Endothelial cell of umbilical vein (primary cell): ENCODE measurements around the gene MPL. TPM values are rescaled to one million over a fixed set of nuclear protein-coding genes. Genes with fewer than 3 reads are reported as not detected.

Source experiments
- BruUV-seq: library from RNA; stranded (reverse); fragments of 400-500 nt; replicated peaks from 2 replicates; lab custom pipeline; 2021; lab: Mats Ljungman, UMichigan
- CTCF ChIA-PET: fragments of 300-600, 350-600 bp; sonication (Branson Sonifier 250); formaldehyde crosslinking; loops from one replicate; lab custom pipeline; 2021; ENCODE audit warnings: antibody characterized with exemption, inconsistent platforms; lab: Charles Lee
- POLR2A ChIA-PET: fragments of 300-600, 350-600 bp; sonication (Branson Sonifier 250); formaldehyde crosslinking; loops from one replicate; lab custom pipeline; 2021; ENCODE audit warnings: antibody characterized with exemption, inconsistent platforms; lab: Charles Lee
- DNase-seq: peaks from one replicate; pipeline ENCODE4 v3.0.0-alpha.2; 2011; ENCODE audit warnings: low read depth, low spot score
- FAIRE-seq: peaks from 2 replicates; lab custom pipeline; 2011; peaks lifted over from hg19 to GRCh38; lab: Jason Lieb, UNC
- H2AFZ ChIP-seq: 2 replicates; pipeline ENCODE4 v1.6.0; 2012; ENCODE audit warnings: low read depth, low read length, control low read depth, inconsistent platforms
- H3K27ac ChIP-seq: 2 replicates; pipeline ENCODE4 v1.5.1; 2011; ENCODE audit warnings: low read depth, mild to moderate bottlenecking, control low read depth, low read length, moderate library complexity; ENCODE audit not compliant: insufficient read depth
- H3K27me3 ChIP-seq, 2 experiments: 2 replicates each; pipeline versions ENCODE4 v1.6.0 to v1.6.1; 2011; ENCODE audit warnings: low read length in 2 of 2, mixed read lengths in 1 of 2; ENCODE audit not compliant: control insufficient read depth in 2 of 2, insufficient read depth in 2 of 2
- H3K36me3 ChIP-seq, 2 experiments: 2 replicates in 1 of 2; 3 replicates in 1 of 2; pipeline ENCODE4 v1.5.1; 2011; ENCODE audit warnings: low read length in 2 of 2, mild to moderate bottlenecking in 1 of 2, moderate library complexity in 1 of 2; ENCODE audit not compliant: control insufficient read depth in 2 of 2, insufficient read depth in 2 of 2; ENCODE audit errors: extremely low read depth in 1 of 2
- H3K4me1 ChIP-seq: 3 replicates; pipeline ENCODE4 v1.5.1; 2011; ENCODE audit warnings: mild to moderate bottlenecking, low read length; ENCODE audit not compliant: control insufficient read depth, insufficient read depth; ENCODE audit errors: extremely low read depth
- H3K4me2 ChIP-seq: 2 replicates; pipeline ENCODE4 v1.6.1; 2011; ENCODE audit warnings: low read length, control low read depth, mixed read lengths; ENCODE audit not compliant: insufficient read depth
- H3K4me3 ChIP-seq, 3 experiments: fragments of 200-600 bp in 1 of 3; sonication (generic), shearing (Covaris generic) in 1 of 3; replicated peaks in 1 of 3; 2 replicates each; pipeline ENCODE4 v1.5.1; 2011 to 2016; ENCODE audit warnings: control low read depth in 3 of 3, low read length in 3 of 3, mild to moderate bottlenecking in 2 of 3, inconsistent platforms in 1 of 3, low read depth in 1 of 3, moderate library complexity in 1 of 3; ENCODE audit not compliant: insufficient read depth in 1 of 3
- H3K79me2 ChIP-seq: 2 replicates; pipeline ENCODE4 v1.6.0; 2012; ENCODE audit warnings: low read length, inconsistent platforms; ENCODE audit not compliant: control insufficient read depth, insufficient read depth
- H3K9ac ChIP-seq: replicated peaks from 2 replicates; pipeline ENCODE3; 2011; ENCODE audit warnings: low read length, control low read depth; ENCODE audit not compliant: insufficient read depth; ENCODE audit errors: extremely low read depth
- H3K9me1 ChIP-seq: replicated peaks from 3 replicates; pipeline ENCODE4 v1.6.0; 2011; ENCODE audit warnings: mild to moderate bottlenecking, low read length; ENCODE audit not compliant: control insufficient read depth, insufficient read depth; ENCODE audit errors: extremely low read depth
- H3K9me3 ChIP-seq: replicated peaks from 2 replicates; pipeline ENCODE4 v1.5.1; 2012; ENCODE audit warnings: low read length, inconsistent platforms; ENCODE audit not compliant: control insufficient read depth, insufficient read depth
- H4K20me1 ChIP-seq: replicated peaks from 2 replicates; pipeline ENCODE3; 2011; ENCODE audit warnings: mild to moderate bottlenecking, low read length; ENCODE audit not compliant: control insufficient read depth, insufficient read depth; ENCODE audit errors: extremely low read depth
- CTCF ChIP-seq, 2 donors: IDR thresholded peaks; 1 replicate in 1 of 2; 2 replicates in 1 of 2; pipeline ENCODE4 v1.5.1; 2011; ENCODE audit warnings: low read length in 2 of 2, mild to moderate bottlenecking in 2 of 2, moderate library complexity in 2 of 2, control low read depth in 1 of 2, inconsistent platforms in 1 of 2, low read depth in 1 of 2; ENCODE audit not compliant: insufficient read depth in 1 of 2; ENCODE audit errors: extremely low read depth in 1 of 2
- EZH2 ChIP-seq: IDR thresholded peaks from 2 replicates; pipeline ENCODE4 v1.6.1; 2012; ENCODE audit warnings: borderline replicate concordance, low read depth, mild to moderate bottlenecking, moderate library complexity, low read length, inconsistent platforms; ENCODE audit not compliant: severe bottlenecking
- FOS ChIP-seq: IDR thresholded peaks from 2 replicates; pipeline ENCODE4 v1.6.1; 2011; ENCODE audit warnings: mild to moderate bottlenecking, low read length, moderate library complexity, borderline replicate concordance; ENCODE audit not compliant: insufficient read depth
- GATA2 ChIP-seq: IDR thresholded peaks from 2 replicates; pipeline ENCODE4 v1.7.0; 2011; ENCODE audit warnings: low read depth, mild to moderate bottlenecking, moderate library complexity, mixed read lengths, low read length; ENCODE audit not compliant: insufficient read length, insufficient read depth
- JUN ChIP-seq: IDR thresholded peaks from 2 replicates; pipeline ENCODE4 v1.6.1; 2011; ENCODE audit warnings: borderline replicate concordance, low read depth; ENCODE audit not compliant: insufficient read length, insufficient read depth
- MAX ChIP-seq: IDR thresholded peaks from 2 replicates; pipeline ENCODE4 v1.6.1; 2011; ENCODE audit not compliant: insufficient read depth, insufficient read length
- MYC ChIP-seq: IDR thresholded peaks from one replicate; pipeline ENCODE4 v1.6.1; 2011; ENCODE audit warnings: mild to moderate bottlenecking, low read depth, low read length
- POLR2A ChIP-seq: IDR thresholded peaks from 2 replicates; pipeline ENCODE4 v1.6.1; 2012; ENCODE audit warnings: low read depth, mild to moderate bottlenecking, control low read depth, low read length
- POLR2AphosphoS5 ChIP-seq: IDR thresholded peaks from 2 replicates; pipeline ENCODE4 v1.6.1; 2012; ENCODE audit warnings: low read depth, mild to moderate bottlenecking, control low read depth, low read length, moderate library complexity; ENCODE audit not compliant: insufficient read depth
- dilution Hi-C: fragments of 300-500 bp; cut with MboI; formaldehyde crosslinking; loops from one replicate; pipeline ENCODE4 v1.15.0; 2019; ENCODE audit warnings: low sequenced_read_pairs; ENCODE audit not compliant: extremely low pct_ligation_motif_present
- intact Hi-C: fragments of 100-400 bp; cut with micrococcal nuclease; formaldehyde crosslinking; loops from one replicate; pipeline ENCODE4 v1.10.0; 2022
- polyA plus RNA-seq, 4 experiments: library from polyadenylated mRNA; depleted of rRNA in 3 of 4; stranded (reverse) in 3 of 4; unstranded in 1 of 4; fragments of >200 nt; gene quantifications; 2 replicates each; pipeline versions ENCODE4 v1.2.1 to v1.2.3, GENCODE V29; 2011 to 2012; ENCODE audit warnings: missing spikeins in 1 of 4
- total RNA-seq: library from RNA; stranded (reverse); gene quantifications from 2 replicates; pipeline ENCODE4 v1.2.3, GENCODE V29; 2021

MPL gene
- total and polyA plus RNA-seq, 2 donors (not counting 3 experiments of a cell fraction or from before 2014, with no cell fraction given) = 0.14 to 0.24 TPM

GRCh38 chr1:43348809-43349593 lies 11.4 kb downstream of the MPL start:
- H3K9me3 ChIP-seq = no peaks in the 10 kb centered on the region
- H3K36me3 ChIP-seq = no peaks in the 10 kb centered on the region
- H2AFZ ChIP-seq = peak overlapping the region; percentile 95
- POLR2A ChIA-PET = interaction anchor here (0.6 kb wide), 1 partner anchor 28 kb away, joined by 3 read pairs; no protein-coding TSS in a partner anchor
- FAIRE-seq (peak; percentile 62), DNase-seq (peak; percentile 53)
- CTCF ChIA-PET = interaction anchor here (0.8 to 2.0 kb wide), 4 partner anchors 9 to 122 kb away, joined by 3 to 9 read pairs (median 6); no protein-coding TSS in a partner anchor
- no peaks in the 10 kb centered on the region for H3K9me1 ChIP-seq
- H3K4me3 ChIP-seq = peak overlapping the region; percentile 17 to 46 (median 33)
- TF ChIP-seq MAX = no peak
- no peak for TF ChIP-seq EZH2
- TF ChIP-seq CTCF (IDR thresholded peaks at IDR 0.05; ENCODE audit: extremely low read depth in 1 of 2, insufficient read depth in 1 of 2, low read depth in 1 of 2, low read length in 2 of 2) = no peak
- TF ChIP-seq POLR2A = peak; percentile 64
- TF ChIP-seq FOS = no peak
- TF ChIP-seq GATA2 = no peak
- peak; percentile 30 for TF ChIP-seq POLR2AphosphoS5
- no peak for TF ChIP-seq JUN
- TF ChIP-seq MYC = no peak
- peaks cover 3% of the 10 kb centered on the region for H3K4me1 ChIP-seq
- intact Hi-C loops (loop anchor here (1.0 kb wide), 1 partner anchor 9 kb away; the partner anchor contains the start of gene CDC20), dilution Hi-C loops (no loop called here)
- peak overlapping the region; percentile 67 for H3K9ac ChIP-seq
- no peaks in the 10 kb centered on the region for H3K27me3 ChIP-seq
- no TSS peak for BruUV-seq
- H4K20me1 ChIP-seq = no peaks in the 10 kb centered on the region
- no peak overlapping the region for H3K27ac ChIP-seq
- H3K79me2 ChIP-seq = no peaks in the 10 kb centered on the region
- H3K4me2 ChIP-seq = peak overlapping the region; percentile 72
